ENCODE data around the gene IL17RA. TPM values are rescaled to one million over a fixed set of nuclear protein-coding genes. Genes with fewer than 3 reads are reported as not detected.
A peak's percentile ranks its signal among the peaks of the same experiment; 100 is the strongest.

The IL17RA gene
- total and polyA plus RNA-seq, 9 donors = 2.8 to 7.5 (median 4.9) TPM

DNA sequence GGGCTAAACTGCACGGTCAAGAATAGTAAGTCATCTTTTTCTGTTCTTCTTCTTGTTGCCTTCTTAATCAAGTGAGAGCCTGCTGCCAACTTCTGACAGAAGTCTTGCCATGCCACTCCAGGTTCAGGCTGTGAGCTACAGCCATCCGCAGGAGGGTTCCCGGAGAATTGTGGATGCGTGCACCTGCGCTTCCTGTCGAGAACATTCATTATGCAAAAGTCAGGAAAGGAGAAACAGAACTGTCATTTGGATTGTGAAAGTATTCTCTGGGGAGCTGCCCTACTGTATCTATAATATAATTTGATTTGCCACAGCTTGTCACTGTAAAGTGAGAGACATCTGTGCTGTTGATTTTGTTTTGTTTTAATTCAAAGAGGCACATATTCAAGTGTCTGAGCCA lies 12.3 kb downstream of the IL17RA start:
- no peak for DNase-seq
- 17% methylated on average over 1 of the region's 6 CpGs for WGBS (ENCODE audit: insufficient coverage)
- H3K4me3 ChIP-seq (ENCODE audit: low read length) = no peak overlapping the region
- H3K27ac ChIP-seq (ENCODE audit: low read length) = no peak overlapping the region
- H3K27me3 ChIP-seq (ENCODE audit: control insufficient read depth, insufficient read depth, low read length) = no peaks in the 10 kb centered on the region
- peaks cover 23% of the 10 kb centered on the region for H3K36me3 ChIP-seq (ENCODE audit: control insufficient read depth, insufficient read depth, low read length)
- H3K4me1 ChIP-seq (ENCODE audit: control insufficient read depth, insufficient read depth, low read length) = no peaks in the 10 kb centered on the region
- no peaks in the 10 kb centered on the region for H3K9me3 ChIP-seq (replicated peaks; ENCODE audit: control insufficient read depth, low read depth, low read length)

GRCh38 chr22:17097701-17098100 lies 12.9 kb downstream of the IL17RA start:
- WGBS (ENCODE audit: insufficient coverage) = 91% methylated on average over 5 of the region's 6 CpGs
- no peak for DNase-seq
- no peak overlapping the region for H3K4me3 ChIP-seq (ENCODE audit: low read length)
- H3K4me1 ChIP-seq (ENCODE audit: control insufficient read depth, insufficient read depth, low read length) = no peaks in the 10 kb centered on the region
- no peaks in the 10 kb centered on the region for H3K27me3 ChIP-seq (ENCODE audit: control insufficient read depth, insufficient read depth, low read length)
- H3K27ac ChIP-seq (ENCODE audit: low read length) = no peak overlapping the region
- H3K9me3 ChIP-seq (replicated peaks; ENCODE audit: control insufficient read depth, low read depth, low read length) = no peaks in the 10 kb centered on the region
- H3K36me3 ChIP-seq (ENCODE audit: control insufficient read depth, insufficient read depth, low read length) = peaks cover 26% of the 10 kb centered on the region

- no peak overlapping the region for H3K4me3 ChIP-seq (ENCODE audit: low read length)
- WGBS (ENCODE audit: insufficient coverage) = 56% methylated on average over 3 of the region's 7 CpGs
- H3K27me3 ChIP-seq (ENCODE audit: control insufficient read depth, insufficient read depth, low read length) = no peaks in the 10 kb centered on the region
- peak; percentile 47 for DNase-seq
- H3K4me1 ChIP-seq (ENCODE audit: control insufficient read depth, insufficient read depth, low read length) = no peaks in the 10 kb centered on the region
- H3K36me3 ChIP-seq (ENCODE audit: control insufficient read depth, insufficient read depth, low read length) = peaks cover 26% of the 10 kb centered on the region
- no peaks in the 10 kb centered on the region for H3K9me3 ChIP-seq (replicated peaks; ENCODE audit: control insufficient read depth, low read depth, low read length)
- H3K27ac ChIP-seq (ENCODE audit: low read length) = no peak overlapping the region
Measured at GRCh38 chr22:17098379-17098819, 13.6 kb downstream of the IL17RA start.

DNA sequence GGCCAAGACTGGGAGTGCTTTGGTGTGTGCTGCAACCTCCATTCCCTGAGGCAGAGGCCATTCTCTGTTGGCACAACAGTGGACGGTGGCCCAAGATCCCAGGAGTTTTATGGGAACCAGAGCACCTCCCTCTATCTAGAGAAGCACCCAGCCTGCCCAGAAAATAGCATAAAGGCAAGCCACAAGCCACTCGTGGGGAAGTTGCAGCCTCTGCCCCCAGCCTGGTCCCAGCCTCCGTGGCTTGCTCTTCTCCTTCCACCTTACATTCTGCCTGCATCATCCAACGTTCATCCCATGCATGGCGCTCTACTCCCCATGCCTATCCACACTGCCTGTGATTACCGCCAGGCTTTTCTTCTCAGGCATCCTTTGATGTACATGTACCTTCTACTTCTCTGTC lies 15.8 kb downstream of the IL17RA start:
- H3K27ac ChIP-seq (ENCODE audit: low read length) = no peak overlapping the region
- no peaks in the 10 kb centered on the region for H3K9me3 ChIP-seq (replicated peaks; ENCODE audit: control insufficient read depth, low read depth, low read length)
- no peaks in the 10 kb centered on the region for H3K27me3 ChIP-seq (ENCODE audit: control insufficient read depth, insufficient read depth, low read length)
- no peaks in the 10 kb centered on the region for H3K4me1 ChIP-seq (ENCODE audit: control insufficient read depth, insufficient read depth, low read length)
- no peak for DNase-seq
- peaks cover 35% of the 10 kb centered on the region for H3K36me3 ChIP-seq (ENCODE audit: control insufficient read depth, insufficient read depth, low read length)
- WGBS (ENCODE audit: insufficient coverage) = 76% methylated on average over 5 of the region's 6 CpGs
- H3K4me3 ChIP-seq (ENCODE audit: low read length) = no peak overlapping the region

- DNase-seq = no peak
- Histone ChIP-seq H3K27ac (ENCODE audit: low read length) (no peak overlapping the region), H3K27me3 (ENCODE audit: control insufficient read depth, insufficient read depth, low read length) (no peaks in the 10 kb centered on the region), H3K9me3 (replicated peaks; ENCODE audit: control insufficient read depth, low read depth, low read length) (no peaks in the 10 kb centered on the region), H3K4me1 (ENCODE audit: control insufficient read depth, insufficient read depth, low read length) (no peaks in the 10 kb centered on the region), H3K36me3 (ENCODE audit: control insufficient read depth, insufficient read depth, low read length) (peaks cover 44% of the 10 kb centered on the region), H3K4me3 (ENCODE audit: low read length) (no peak overlapping the region)
- WGBS (ENCODE audit: insufficient coverage) = 76% methylated on average over 12 of the region's 14 CpGs
Measured at GRCh38 chr22:17101475-17102296, 16.9 kb downstream of the IL17RA start.

- H3K9me3 ChIP-seq (replicated peaks; ENCODE audit: control insufficient read depth, low read depth, low read length) = no peaks in the 10 kb centered on the region
- 100% methylated on average over 1 of the region's 7 CpGs for WGBS (ENCODE audit: insufficient coverage)
- H3K4me3 ChIP-seq (ENCODE audit: low read length) = no peak overlapping the region
- no peak overlapping the region for H3K27ac ChIP-seq (ENCODE audit: low read length)
- H3K27me3 ChIP-seq (ENCODE audit: control insufficient read depth, insufficient read depth, low read length) = no peaks in the 10 kb centered on the region
- H3K4me1 ChIP-seq (ENCODE audit: control insufficient read depth, insufficient read depth, low read length) = no peaks in the 10 kb centered on the region
- peaks cover 47% of the 10 kb centered on the region for H3K36me3 ChIP-seq (ENCODE audit: control insufficient read depth, insufficient read depth, low read length)
- DNase-seq = no peak
Measured at GRCh38 chr22:17102297-17102667, 17.5 kb downstream of the IL17RA start.

GRCh38 chr22:17103351-17103750 lies 18.6 kb downstream of the IL17RA start:
- no peaks in the 10 kb centered on the region for H3K27me3 ChIP-seq (ENCODE audit: control insufficient read depth, insufficient read depth, low read length)
- 92% methylated on average over 5 of the region's 9 CpGs for WGBS (ENCODE audit: insufficient coverage)
- H3K27ac ChIP-seq (ENCODE audit: low read length) = no peak overlapping the region
- no peak overlapping the region for H3K4me3 ChIP-seq (ENCODE audit: low read length)
- no peaks in the 10 kb centered on the region for H3K9me3 ChIP-seq (replicated peaks; ENCODE audit: control insufficient read depth, low read depth, low read length)
- no peaks in the 10 kb centered on the region for H3K4me1 ChIP-seq (ENCODE audit: control insufficient read depth, insufficient read depth, low read length)
- no peak for DNase-seq
- H3K36me3 ChIP-seq (ENCODE audit: control insufficient read depth, insufficient read depth, low read length) = peaks cover 45% of the 10 kb centered on the region

- H3K4me3 ChIP-seq (ENCODE audit: low read length) = no peak overlapping the region
- H3K27me3 ChIP-seq (ENCODE audit: control insufficient read depth, insufficient read depth, low read length) = no peaks in the 10 kb centered on the region
- H3K27ac ChIP-seq (ENCODE audit: low read length) = no peak overlapping the region
- DNase-seq = no peak
- no peaks in the 10 kb centered on the region for H3K9me3 ChIP-seq (replicated peaks; ENCODE audit: control insufficient read depth, low read depth, low read length)
- H3K4me1 ChIP-seq (ENCODE audit: control insufficient read depth, insufficient read depth, low read length) = no peaks in the 10 kb centered on the region
- 89% methylated on average over 11 of the region's 14 CpGs for WGBS (ENCODE audit: insufficient coverage)
- peaks cover 42% of the 10 kb centered on the region for H3K36me3 ChIP-seq (ENCODE audit: control insufficient read depth, insufficient read depth, low read length)
Measured at GRCh38 chr22:17104336-17104935, 19.6 kb downstream of the IL17RA start.

GRCh38 chr22:17105143-17106129 lies 20.6 kb downstream of the IL17RA start:
- no peak for DNase-seq
- Histone ChIP-seq H3K27ac (ENCODE audit: low read length) (no peak overlapping the region), H3K36me3 (ENCODE audit: control insufficient read depth, insufficient read depth, low read length) (peaks cover 39% of the 10 kb centered on the region), H3K9me3 (replicated peaks; ENCODE audit: control insufficient read depth, low read depth, low read length) (no peaks in the 10 kb centered on the region), H3K27me3 (ENCODE audit: control insufficient read depth, insufficient read depth, low read length) (no peaks in the 10 kb centered on the region), H3K4me3 (ENCODE audit: low read length) (no peak overlapping the region), H3K4me1 (ENCODE audit: control insufficient read depth, insufficient read depth, low read length) (no peaks in the 10 kb centered on the region)
- 65% methylated on average over 15 of the region's 22 CpGs for WGBS (ENCODE audit: insufficient coverage)

All from muscle of leg (tissue), 11 donors.